Mesenchymal stem cell (in vitro differentiated cells and primary cell): Measurements from ENCODE around the gene PLPPR1.

ENCODE experiments used
- DNase-seq: peaks from one replicate; pipeline ENCODE4 v3.0.0-alpha.2; 2013
- H2AFZ ChIP-seq: one replicate; pipeline ENCODE4 v1.6.1; 2013; ENCODE audit warnings: low read depth, mild to moderate bottlenecking, control low read depth, inconsistent platforms, low read length, moderate library complexity
- H2AK5ac ChIP-seq: 2 replicates; pipeline ENCODE4 v1.6.1; 2013; ENCODE audit warnings: low read length, moderate library complexity, mild to moderate bottlenecking, inconsistent platforms; ENCODE audit not compliant: severe bottlenecking
- H2BK120ac ChIP-seq: one replicate; pipeline ENCODE4 v1.6.1; 2013; ENCODE audit warnings: low read depth, mild to moderate bottlenecking, inconsistent platforms, low read length, moderate library complexity
- H2BK12ac ChIP-seq, 2 experiments: one replicate each; pipeline ENCODE4 v1.6.1; 2013; ENCODE audit warnings: inconsistent platforms in 2 of 2, low read length in 2 of 2, mild to moderate bottlenecking in 2 of 2, moderate library complexity in 2 of 2, control low read depth in 1 of 2
- H2BK15ac ChIP-seq: one replicate; pipeline ENCODE4 v1.6.1; 2013; ENCODE audit warnings: mild to moderate bottlenecking, low read depth, inconsistent platforms; ENCODE audit not compliant: poor library complexity, severe bottlenecking
- H2BK5ac ChIP-seq: 2 replicates; pipeline ENCODE4 v1.6.1; 2013; ENCODE audit warnings: low read depth, mild to moderate bottlenecking, low read length, control low read depth, inconsistent platforms; ENCODE audit not compliant: poor library complexity, severe bottlenecking
- H3K14ac ChIP-seq, 2 experiments: one replicate each; pipeline ENCODE4 v1.6.1; 2013; ENCODE audit warnings: inconsistent platforms in 2 of 2, low read length in 2 of 2, control low read depth in 1 of 2, mild to moderate bottlenecking in 1 of 2, moderate library complexity in 1 of 2
- H3K18ac ChIP-seq, 2 experiments: one replicate each; pipeline ENCODE4 v1.6.1; 2013; ENCODE audit warnings: inconsistent platforms in 2 of 2, low read length in 2 of 2, control low read depth in 1 of 2, low read depth in 1 of 2, mild to moderate bottlenecking in 1 of 2
- H3K23ac ChIP-seq, 2 experiments: one replicate each; pipeline ENCODE4 v1.6.1; 2013; ENCODE audit warnings: inconsistent platforms in 2 of 2, low read length in 2 of 2, mild to moderate bottlenecking in 2 of 2, moderate library complexity in 2 of 2, control low read depth in 1 of 2
- H3K27ac ChIP-seq: 2 replicates; pipeline ENCODE4 v1.5.1; 2013; ENCODE audit warnings: mild to moderate bottlenecking, moderate library complexity, low read length, control low read depth, inconsistent platforms; ENCODE audit not compliant: poor library complexity, severe bottlenecking
- H3K27me3 ChIP-seq, 2 experiments: 2 replicates each; pipeline versions ENCODE4 v1.6.1 to v1.7.0; 2013; ENCODE audit warnings: low read length in 2 of 2, mild to moderate bottlenecking in 2 of 2, moderate library complexity in 2 of 2, control low read depth in 1 of 2, inconsistent platforms in 1 of 2; ENCODE audit not compliant: control insufficient read depth in 1 of 2, insufficient read depth in 1 of 2
- H3K36me3 ChIP-seq, 2 experiments: 2 replicates each; pipeline versions ENCODE4 v1.6.1 to v1.7.0; 2013; ENCODE audit warnings: low read length in 2 of 2, control low read depth in 1 of 2, inconsistent platforms in 1 of 2, low read depth in 1 of 2, mild to moderate bottlenecking in 1 of 2; ENCODE audit not compliant: insufficient read depth in 2 of 2, control insufficient read depth in 1 of 2
- H3K4ac ChIP-seq, 2 experiments: one replicate each; pipeline ENCODE4 v1.6.1; 2013; ENCODE audit warnings: inconsistent platforms in 2 of 2, low read length in 2 of 2, mild to moderate bottlenecking in 2 of 2, moderate library complexity in 2 of 2, control low read depth in 1 of 2, low read depth in 1 of 2
- H3K4me1 ChIP-seq: 2 replicates; pipeline ENCODE4 v1.6.1; 2013; ENCODE audit warnings: low read depth, low read length, control low read depth; ENCODE audit not compliant: control insufficient read depth, insufficient read depth
- H3K4me2 ChIP-seq: 2 replicates; pipeline ENCODE4 v1.6.1; 2013; ENCODE audit warnings: low read length, mild to moderate bottlenecking, inconsistent platforms; ENCODE audit not compliant: poor library complexity, severe bottlenecking
- H3K4me3 ChIP-seq, 2 experiments: 2 replicates each; pipeline versions ENCODE4 v1.5.1 to v1.7.0; 2013; ENCODE audit warnings: low read length in 2 of 2, mild to moderate bottlenecking in 2 of 2, control low read depth in 1 of 2, low read depth in 1 of 2; ENCODE audit not compliant: insufficient read depth in 1 of 2
- H3K79me1 ChIP-seq: replicated peaks from 2 replicates; pipeline ENCODE4 v1.6.1; 2013; ENCODE audit warnings: mild to moderate bottlenecking, control low read depth, low read length, inconsistent platforms; ENCODE audit not compliant: poor library complexity, severe bottlenecking
- H3K9ac ChIP-seq: 2 replicates; pipeline ENCODE4 v1.7.0; 2013; ENCODE audit warnings: mild to moderate bottlenecking, low read length, moderate library complexity
- H3K9me3 ChIP-seq: 2 replicates; pipeline ENCODE4 v1.7.0; 2013; ENCODE audit warnings: mild to moderate bottlenecking, low read length; ENCODE audit not compliant: control insufficient read depth
- H4K8ac ChIP-seq: one replicate; pipeline ENCODE4 v1.6.1; 2013; ENCODE audit warnings: inconsistent platforms, mild to moderate bottlenecking, low read length, moderate library complexity
- H4K91ac ChIP-seq: one replicate; pipeline ENCODE4 v1.6.1; 2013; ENCODE audit warnings: mild to moderate bottlenecking, low read length, inconsistent platforms
- WGBS: methylation state at CpG from one replicate; pipeline ENCODE4 v1.1.7; 2013; ENCODE audit warnings: mixed read lengths; 5-methylcytosine and 5-hydroxymethylcytosine counted together

The PLPPR1 gene

GRCh38 chr9:101307051-101307450, 278.5 kb downstream of the PLPPR1 start:
- H3K14ac ChIP-seq: no peak overlapping the region
- no peak overlapping the region for H3K4ac ChIP-seq
- H4K91ac ChIP-seq: no peak overlapping the region
- H3K4me1 ChIP-seq: no peaks in the 10 kb centered on the region
- H3K79me1 ChIP-seq: no peaks in the 10 kb centered on the region
- no peak for DNase-seq
- no peak overlapping the region for H3K4me2 ChIP-seq
- no peak overlapping the region for H2BK15ac ChIP-seq
- no peaks in the 10 kb centered on the region for H3K36me3 ChIP-seq
- no peak overlapping the region for H2BK120ac ChIP-seq
- 91% methylated on average over 3 of the region's 3 CpGs for WGBS
- no peak overlapping the region for H3K18ac ChIP-seq
- no peak overlapping the region for H3K4me3 ChIP-seq
- no peak overlapping the region for H2BK12ac ChIP-seq
- peaks cover 17 to 19% of the 10 kb centered on the region in 2 experiments for H3K27me3 ChIP-seq
- H3K9ac ChIP-seq: no peak overlapping the region
- no peak overlapping the region for H3K27ac ChIP-seq
- no peak overlapping the region for H4K8ac ChIP-seq
- no peak overlapping the region for H3K23ac ChIP-seq
- no peaks in the 10 kb centered on the region for H3K9me3 ChIP-seq
- no peak overlapping the region for H2AK5ac ChIP-seq
- H2AFZ ChIP-seq: no peak overlapping the region
- no peak overlapping the region for H2BK5ac ChIP-seq

- H3K9me3 ChIP-seq: no peaks in the 10 kb centered on the region
- no peak overlapping the region for H2BK5ac ChIP-seq
- no peaks in the 10 kb centered on the region for H3K36me3 ChIP-seq
- no peak overlapping the region for H2AK5ac ChIP-seq
- no peak overlapping the region for H2BK15ac ChIP-seq
- no peak overlapping the region for H4K91ac ChIP-seq
- H3K27me3 ChIP-seq: peaks cover 17 to 19% of the 10 kb centered on the region in 2 experiments
- no peak overlapping the region for H3K4me2 ChIP-seq
- H3K4me1 ChIP-seq: no peaks in the 10 kb centered on the region
- H4K8ac ChIP-seq: no peak overlapping the region
- no peak overlapping the region for H3K23ac ChIP-seq
- H2AFZ ChIP-seq: no peak overlapping the region
- H3K18ac ChIP-seq: no peak overlapping the region
- H3K9ac ChIP-seq: no peak overlapping the region
- H2BK12ac ChIP-seq: no peak overlapping the region
- WGBS: 74% methylated on average over 3 of the region's 3 CpGs
- H3K27ac ChIP-seq: no peak overlapping the region
- H3K4ac ChIP-seq: no peak overlapping the region
- H2BK120ac ChIP-seq: no peak overlapping the region
- no peak overlapping the region for H3K4me3 ChIP-seq
- no peak overlapping the region for H3K14ac ChIP-seq
- H3K79me1 ChIP-seq: no peaks in the 10 kb centered on the region
- no peak for DNase-seq
Observed at GRCh38 chr9:101307524-101308213, 279.1 kb downstream of the PLPPR1 start.

- Histone ChIP-seq H3K14ac (no peak overlapping the region), H3K36me3 (no peaks in the 10 kb centered on the region), H2BK120ac (no peak overlapping the region), H3K9me3 (no peaks in the 10 kb centered on the region), H3K23ac (no peak overlapping the region), H3K79me1 (no peaks in the 10 kb centered on the region), H3K27ac (no peak overlapping the region), H2BK12ac (no peak overlapping the region), H2BK15ac (no peak overlapping the region), H3K4ac (no peak overlapping the region), H3K4me3 (no peak overlapping the region), H3K18ac (no peak overlapping the region), H3K4me2 (no peak overlapping the region), H3K27me3 (peaks cover 17 to 19% of the 10 kb centered on the region in 2 experiments), H4K91ac (no peak overlapping the region), H2AK5ac (no peak overlapping the region), H4K8ac (no peak overlapping the region), H3K4me1 (no peaks in the 10 kb centered on the region), H2BK5ac (no peak overlapping the region), H2AFZ (no peak overlapping the region), H3K9ac (no peak overlapping the region)
- WGBS: 84% methylated on average over 8 of the region's 8 CpGs
- no peak for DNase-seq
Observed at GRCh38 chr9:101309139-101309538, 280.6 kb downstream of the PLPPR1 start.

GRCh38 chr9:101311191-101311590, 282.7 kb downstream of the PLPPR1 start:
- Histone ChIP-seq H4K91ac (no peak overlapping the region), H3K4me3 (no peak overlapping the region), H3K14ac (no peak overlapping the region), H4K8ac (no peak overlapping the region), H2BK15ac (no peak overlapping the region), H3K27ac (no peak overlapping the region), H3K27me3 (peaks cover 17 to 19% of the 10 kb centered on the region in 2 experiments), H2BK120ac (no peak overlapping the region), H2AFZ (no peak overlapping the region), H3K4me2 (no peak overlapping the region), H2BK12ac (no peak overlapping the region), H3K9ac (no peak overlapping the region), H3K18ac (no peak overlapping the region), H2AK5ac (no peak overlapping the region), H3K36me3 (no peaks in the 10 kb centered on the region), H3K23ac (no peak overlapping the region), H2BK5ac (no peak overlapping the region), H3K79me1 (no peaks in the 10 kb centered on the region), H3K4ac (no peak overlapping the region), H3K9me3 (no peaks in the 10 kb centered on the region), H3K4me1 (no peaks in the 10 kb centered on the region)
- WGBS: 0% methylated on average over 2 of the region's 2 CpGs
- no peak for DNase-seq
